Ishikawa (cell line): ENCODE measurements around the gene SH3TC1.

Experiments used
- CEBPB ChIP-seq: IDR thresholded peaks from 2 replicates; pipeline ENCODE4 v1.6.1; 2012
- CREB1 ChIP-seq: IDR thresholded peaks from 2 replicates; pipeline ENCODE4 v1.6.1; 2012; ENCODE audit warnings: low read depth
- EGR1 ChIP-seq: IDR thresholded peaks from 2 replicates; pipeline ENCODE4 v1.6.1; 2012
- EP300 ChIP-seq: IDR thresholded peaks from 2 replicates; pipeline ENCODE4 v1.6.1; 2012; ENCODE audit warnings: borderline replicate concordance
- FOXM1 ChIP-seq: IDR thresholded peaks from 2 replicates; pipeline ENCODE4 v1.6.1; 2012; ENCODE audit warnings: low read depth, borderline replicate concordance
- NFIC ChIP-seq: IDR thresholded peaks from 2 replicates; pipeline ENCODE4 v1.6.1; 2012
- RAD21 ChIP-seq: IDR thresholded peaks from 2 replicates; pipeline ENCODE4 v1.6.1; 2012; ENCODE audit warnings: low read depth
- TAF1 ChIP-seq: IDR thresholded peaks from 2 replicates; pipeline ENCODE4 v1.6.1; 2012; ENCODE audit warnings: low read depth, mild to moderate bottlenecking
- TCF12 ChIP-seq: IDR thresholded peaks from 2 replicates; pipeline ENCODE4 v1.6.1; 2012; ENCODE audit warnings: low read depth
- TEAD4 ChIP-seq: IDR thresholded peaks from 2 replicates; pipeline ENCODE4 v1.6.1; 2012
- USF1 ChIP-seq: IDR thresholded peaks from 2 replicates; pipeline ENCODE4 v1.6.1; 2012
- YY1 ChIP-seq: IDR thresholded peaks from 2 replicates; pipeline ENCODE4 v1.6.1; 2012; ENCODE audit warnings: low read depth
- ZBTB7A ChIP-seq: IDR thresholded peaks from 2 replicates; pipeline ENCODE4 v1.6.1; 2012; ENCODE audit warnings: low read depth
- TF ChIP-seq, protein P1 (sequence below): IDR thresholded peaks from 2 replicates; pipeline ENCODE4 v1.6.1; 2012
- TF ChIP-seq, protein P2 (sequence below): IDR thresholded peaks from 2 replicates; pipeline ENCODE4 v1.6.1; 2012; ENCODE audit warnings: low read depth, mild to moderate bottlenecking

Gene SH3TC1

GRCh38 chr4:8236106-8236919 lies 37.2 kb downstream of the SH3TC1 start:
- TF ChIP-seq, protein P1, sequence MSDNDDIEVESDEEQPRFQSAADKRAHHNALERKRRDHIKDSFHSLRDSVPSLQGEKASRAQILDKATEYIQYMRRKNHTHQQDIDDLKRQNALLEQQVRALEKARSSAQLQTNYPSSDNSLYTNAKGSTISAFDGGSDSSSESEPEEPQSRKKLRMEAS = no peak
- TF ChIP-seq EP300 = no peak
- no peak for TF ChIP-seq NFIC
- TF ChIP-seq, protein P2, sequence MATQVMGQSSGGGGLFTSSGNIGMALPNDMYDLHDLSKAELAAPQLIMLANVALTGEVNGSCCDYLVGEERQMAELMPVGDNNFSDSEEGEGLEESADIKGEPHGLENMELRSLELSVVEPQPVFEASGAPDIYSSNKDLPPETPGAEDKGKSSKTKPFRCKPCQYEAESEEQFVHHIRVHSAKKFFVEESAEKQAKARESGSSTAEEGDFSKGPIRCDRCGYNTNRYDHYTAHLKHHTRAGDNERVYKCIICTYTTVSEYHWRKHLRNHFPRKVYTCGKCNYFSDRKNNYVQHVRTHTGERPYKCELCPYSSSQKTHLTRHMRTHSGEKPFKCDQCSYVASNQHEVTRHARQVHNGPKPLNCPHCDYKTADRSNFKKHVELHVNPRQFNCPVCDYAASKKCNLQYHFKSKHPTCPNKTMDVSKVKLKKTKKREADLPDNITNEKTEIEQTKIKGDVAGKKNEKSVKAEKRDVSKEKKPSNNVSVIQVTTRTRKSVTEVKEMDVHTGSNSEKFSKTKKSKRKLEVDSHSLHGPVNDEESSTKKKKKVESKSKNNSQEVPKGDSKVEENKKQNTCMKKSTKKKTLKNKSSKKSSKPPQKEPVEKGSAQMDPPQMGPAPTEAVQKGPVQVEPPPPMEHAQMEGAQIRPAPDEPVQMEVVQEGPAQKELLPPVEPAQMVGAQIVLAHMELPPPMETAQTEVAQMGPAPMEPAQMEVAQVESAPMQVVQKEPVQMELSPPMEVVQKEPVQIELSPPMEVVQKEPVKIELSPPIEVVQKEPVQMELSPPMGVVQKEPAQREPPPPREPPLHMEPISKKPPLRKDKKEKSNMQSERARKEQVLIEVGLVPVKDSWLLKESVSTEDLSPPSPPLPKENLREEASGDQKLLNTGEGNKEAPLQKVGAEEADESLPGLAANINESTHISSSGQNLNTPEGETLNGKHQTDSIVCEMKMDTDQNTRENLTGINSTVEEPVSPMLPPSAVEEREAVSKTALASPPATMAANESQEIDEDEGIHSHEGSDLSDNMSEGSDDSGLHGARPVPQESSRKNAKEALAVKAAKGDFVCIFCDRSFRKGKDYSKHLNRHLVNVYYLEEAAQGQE = no peak
- TF ChIP-seq TCF12 = no peak
- TF ChIP-seq YY1 = no peak
- no peak for TF ChIP-seq CREB1
- no peak for TF ChIP-seq RAD21

DNA sequence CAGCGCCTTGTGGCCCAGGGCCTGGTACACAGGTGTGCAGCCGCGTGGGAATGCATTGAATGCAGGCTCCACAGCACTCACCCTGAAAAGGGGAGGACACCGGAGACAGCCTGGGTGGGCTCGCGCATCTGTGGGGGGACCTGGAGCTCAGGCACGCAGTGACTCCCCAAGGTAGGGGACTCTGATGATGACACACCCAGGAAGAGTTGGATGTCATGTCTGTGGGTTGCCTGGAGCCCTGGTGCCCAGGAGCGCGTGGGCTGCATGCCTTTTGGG lies 37.8 kb downstream of the SH3TC1 start:
- TF ChIP-seq ZBTB7A (no peak), TAF1 (no peak)
- TF ChIP-seq, protein P2 = no peak

DNA sequence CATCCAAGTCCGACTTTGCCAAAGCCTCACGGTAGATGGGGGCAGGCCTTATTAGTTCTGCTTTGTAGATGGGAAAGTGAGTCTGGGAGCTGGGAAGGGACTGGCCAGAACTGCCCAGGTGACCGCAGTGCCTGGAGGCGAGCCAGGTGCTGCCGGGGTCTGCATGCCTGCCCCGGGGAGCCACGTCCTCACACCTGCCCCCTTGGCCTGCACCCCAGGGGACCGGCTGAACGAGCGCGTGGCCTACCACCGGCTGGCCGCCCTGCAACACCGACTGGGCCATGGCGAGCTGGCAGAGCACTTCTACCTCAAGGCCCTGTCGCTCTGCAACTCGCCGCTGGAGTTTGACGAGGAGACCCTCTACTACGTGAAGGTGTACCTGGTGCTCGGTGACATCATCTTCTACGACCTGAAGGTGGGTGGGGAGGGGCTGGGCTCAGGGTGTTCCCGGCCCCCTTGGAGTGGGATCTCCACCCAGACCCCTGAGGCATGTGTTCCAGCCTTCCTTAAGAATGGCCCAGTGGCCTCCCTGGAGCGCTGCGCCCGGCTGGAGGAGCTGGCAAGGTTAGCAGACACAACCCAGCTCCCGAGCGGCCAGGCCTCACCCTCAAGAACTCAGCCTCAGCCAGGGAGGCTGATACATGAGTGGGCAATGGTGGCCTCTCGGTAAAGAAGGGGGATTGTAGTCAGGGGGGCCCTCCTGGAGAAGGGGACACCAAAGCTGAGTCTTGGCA lies 38.3 kb downstream of the SH3TC1 start:
- no peak for TF ChIP-seq TEAD4
- TF ChIP-seq USF1 = no peak
- no peak for TF ChIP-seq TAF1
- TF ChIP-seq, protein P1 = no peak
- no peak for TF ChIP-seq TCF12
- TF ChIP-seq YY1 = no peak
- no peak for TF ChIP-seq CREB1
- TF ChIP-seq EGR1 = no peak
- TF ChIP-seq ZBTB7A = no peak
- no peak for TF ChIP-seq FOXM1
- no peak for TF ChIP-seq NFIC
- no peak for TF ChIP-seq CEBPB
- TF ChIP-seq, protein P2 = no peak
- no peak for TF ChIP-seq RAD21

- TF ChIP-seq NFIC = no peak
- TF ChIP-seq EGR1 = no peak
These were observed 39.0 kb downstream of the SH3TC1 start for GRCh38 chr4:8238036-8238511.

DNA sequence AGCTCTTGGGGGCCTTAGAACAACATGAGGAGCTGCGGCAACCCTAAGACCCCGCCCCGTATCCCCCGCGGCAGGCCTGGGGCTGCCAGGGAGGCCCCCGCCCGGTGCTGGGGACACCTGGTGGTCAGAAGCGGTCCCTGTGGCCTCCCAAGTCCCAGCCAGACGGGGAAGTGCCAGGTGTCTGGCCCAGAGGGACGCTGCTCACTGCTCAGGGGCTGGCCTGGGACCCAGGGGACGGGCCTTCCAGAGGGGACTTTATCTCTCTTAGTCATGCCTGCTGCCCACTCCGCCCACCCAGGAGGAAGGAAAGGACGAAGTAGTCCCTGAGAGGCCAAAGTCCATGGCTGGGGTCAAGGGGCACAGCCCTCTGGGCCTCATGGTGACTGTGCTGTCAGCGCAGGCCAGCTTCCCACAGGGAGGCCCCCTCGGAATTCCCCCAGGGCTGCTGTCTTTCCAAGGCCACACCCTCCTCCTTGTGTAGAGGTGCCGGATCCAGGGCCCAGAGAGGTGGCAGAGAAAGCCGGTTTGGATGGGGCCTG lies 39.5 kb downstream of the SH3TC1 start:
- TF ChIP-seq RAD21 = peak; percentile 25; the same call in 1 of the 2 replicates
- TF ChIP-seq CREB1 = no peak
